ENCODE measurements around the gene SLC35E3.
"Not testable (repeated sequence)": the region's sequence is repeated elsewhere in the genome, so short reads cannot be mapped to it uniquely, and the experiment has no call there.

The SLC35E3 gene

DNA sequence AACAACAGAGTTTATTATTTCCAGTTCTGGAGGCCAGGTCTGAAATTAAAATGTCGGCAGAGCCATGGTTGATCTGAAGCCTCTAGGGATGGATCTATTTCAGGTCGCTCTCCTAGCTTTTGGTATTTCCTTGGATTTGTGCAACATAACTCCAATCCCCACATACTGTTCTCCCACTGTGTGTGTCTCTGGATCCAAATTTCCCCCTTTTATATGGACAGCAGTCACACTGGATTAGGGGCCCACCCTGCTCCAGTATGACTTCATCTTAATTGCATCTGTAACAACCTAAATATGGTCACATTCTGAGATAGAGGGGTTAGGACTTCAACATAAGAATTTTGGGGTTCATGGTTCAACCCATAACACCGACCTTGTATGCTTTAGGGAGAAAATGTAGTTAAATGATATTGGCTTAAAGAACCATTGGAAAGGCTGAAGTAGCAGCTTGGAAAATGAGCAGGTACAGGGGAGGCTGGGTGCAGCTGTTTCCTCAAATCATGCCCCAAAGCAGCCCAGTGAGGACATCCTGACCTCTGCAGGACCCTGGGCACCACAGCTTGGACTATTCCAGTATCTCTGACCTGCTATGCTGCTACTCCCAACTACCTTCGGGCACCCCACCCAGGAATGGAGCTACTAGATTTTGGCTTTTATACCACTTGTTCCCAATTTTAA lies 48.1 kb downstream of the SLC35E3 start:
- no peaks in the 10 kb centered on the region for H3K36me3 ChIP-seq (ENCODE audit: insufficient read depth, low read length)
- no peak overlapping the region for H2AFZ ChIP-seq (ENCODE audit: low read length, unreplicated experiment)
- H3K27ac ChIP-seq (ENCODE audit: low read depth, low read length): no peak overlapping the region

DNA sequence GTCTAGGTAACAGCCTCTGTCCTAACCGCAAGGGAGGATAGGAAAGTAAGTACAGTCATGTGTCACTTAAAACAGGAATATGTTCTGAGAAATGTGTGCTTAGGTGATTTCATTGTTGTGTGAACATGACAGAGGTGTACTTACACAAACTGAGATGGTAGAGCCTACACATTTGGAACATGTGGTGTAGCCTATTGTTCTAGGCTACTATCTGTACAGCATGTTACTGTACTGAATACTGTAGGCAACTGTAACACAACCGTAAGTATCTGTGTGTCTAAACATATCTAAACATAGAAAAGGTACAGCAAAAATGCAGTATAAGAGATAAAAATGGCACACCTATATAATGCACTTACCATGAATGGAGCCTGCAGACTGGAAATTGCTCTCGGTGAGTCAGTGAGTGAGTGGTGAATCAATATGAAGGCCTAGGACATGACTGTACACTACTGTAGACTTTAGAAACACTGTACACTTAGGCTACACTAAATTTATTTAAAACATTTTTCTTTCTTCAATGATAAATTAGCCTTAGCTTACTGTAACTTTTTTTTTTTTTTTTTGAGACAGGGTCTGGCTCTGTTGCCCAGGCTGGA lies 48.8 kb downstream of the SLC35E3 start:
- Histone ChIP-seq H3K4me1 (ENCODE audit: control insufficient read depth, insufficient read depth, low read length, unreplicated experiment) (peaks cover 10% of the 10 kb centered on the region), H3K79me2 (ENCODE audit: control insufficient read depth, insufficient read depth, low read length, unreplicated experiment) (no peaks in the 10 kb centered on the region), H3K27ac (ENCODE audit: low read depth, low read length) (peak overlapping the region; percentile 29), H3K4me3 (ENCODE audit: low read depth, low read length) (no peak overlapping the region), H3K36me3 (ENCODE audit: insufficient read depth, low read length) (no peaks in the 10 kb centered on the region), H3K27me3 (ENCODE audit: insufficient read depth, low read length) (no peaks in the 10 kb centered on the region), H2AFZ (ENCODE audit: low read length, unreplicated experiment) (no peak overlapping the region)

More for the DNA sequence above, 48.1 kb downstream of the SLC35E3 start:
- Histone ChIP-seq H3K4me3 (ENCODE audit: low read depth, low read length) (no peak overlapping the region), H3K4me1 (ENCODE audit: control insufficient read depth, insufficient read depth, low read length, unreplicated experiment) (peaks cover 13% of the 10 kb centered on the region), H3K27me3 (ENCODE audit: insufficient read depth, low read length) (no peaks in the 10 kb centered on the region), H3K79me2 (ENCODE audit: control insufficient read depth, insufficient read depth, low read length, unreplicated experiment) (no peaks in the 10 kb centered on the region)

DNA sequence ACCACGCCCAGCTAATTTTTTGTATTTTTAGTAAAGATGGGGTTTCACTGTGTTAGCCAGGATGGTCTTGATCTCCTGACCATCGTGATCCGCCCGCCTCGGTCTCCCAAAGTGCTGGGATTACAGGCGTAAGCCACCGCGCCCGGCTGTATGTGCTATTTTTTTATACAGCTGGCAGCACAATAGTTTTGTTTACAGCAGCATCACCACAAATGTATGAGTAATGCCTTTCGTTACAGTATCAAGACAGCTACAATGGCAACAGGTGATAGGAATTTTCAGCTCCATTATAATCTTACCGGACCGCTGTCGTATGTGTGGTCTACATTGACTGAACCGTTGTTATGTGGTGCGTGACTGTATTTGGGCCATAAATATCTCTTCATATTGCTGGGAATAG lies 50.4 kb downstream of the SLC35E3 start:
- H3K79me2 ChIP-seq (ENCODE audit: control insufficient read depth, insufficient read depth, low read length, unreplicated experiment): no peaks in the 10 kb centered on the region
- H3K4me3 ChIP-seq (ENCODE audit: low read depth, low read length): no peak overlapping the region
- peaks cover 6% of the 10 kb centered on the region for H3K4me1 ChIP-seq (ENCODE audit: control insufficient read depth, insufficient read depth, low read length, unreplicated experiment)
- no peak overlapping the region for H3K27ac ChIP-seq (ENCODE audit: low read depth, low read length)
- H3K27me3 ChIP-seq (ENCODE audit: insufficient read depth, low read length): no peaks in the 10 kb centered on the region
- H2AFZ ChIP-seq (ENCODE audit: low read length, unreplicated experiment): no peak overlapping the region
- no peaks in the 10 kb centered on the region for H3K36me3 ChIP-seq (ENCODE audit: insufficient read depth, low read length)

DNA sequence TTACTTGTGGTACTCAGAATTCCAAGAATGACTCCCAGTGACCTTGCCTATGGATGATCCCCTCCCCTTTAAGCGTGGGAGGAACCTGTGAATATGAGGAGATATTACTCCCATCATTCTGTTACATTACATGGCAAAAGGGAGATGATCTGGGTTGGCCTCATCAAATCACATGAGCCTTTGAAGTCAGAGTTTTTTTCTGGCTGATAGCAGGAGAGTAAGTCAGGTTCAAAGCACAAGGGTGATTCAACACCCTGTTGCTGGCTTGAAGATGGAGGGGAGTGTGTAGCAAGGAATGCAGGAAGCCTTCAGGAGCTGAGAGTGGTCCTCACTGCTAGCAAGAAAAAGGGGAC lies 52.9 kb downstream of the SLC35E3 start:
- no peaks in the 10 kb centered on the region for H3K79me2 ChIP-seq (ENCODE audit: control insufficient read depth, insufficient read depth, low read length, unreplicated experiment)
- no peaks in the 10 kb centered on the region for H3K36me3 ChIP-seq (ENCODE audit: insufficient read depth, low read length)
- H2AFZ ChIP-seq (ENCODE audit: low read length, unreplicated experiment): no peak overlapping the region
- H3K4me3 ChIP-seq (ENCODE audit: low read depth, low read length): no peak overlapping the region
- no peaks in the 10 kb centered on the region for H3K27me3 ChIP-seq (ENCODE audit: insufficient read depth, low read length)
- no peak overlapping the region for H3K27ac ChIP-seq (ENCODE audit: low read depth, low read length)
- H3K4me1 ChIP-seq (ENCODE audit: control insufficient read depth, insufficient read depth, low read length, unreplicated experiment): peaks cover 11% of the 10 kb centered on the region

DNA sequence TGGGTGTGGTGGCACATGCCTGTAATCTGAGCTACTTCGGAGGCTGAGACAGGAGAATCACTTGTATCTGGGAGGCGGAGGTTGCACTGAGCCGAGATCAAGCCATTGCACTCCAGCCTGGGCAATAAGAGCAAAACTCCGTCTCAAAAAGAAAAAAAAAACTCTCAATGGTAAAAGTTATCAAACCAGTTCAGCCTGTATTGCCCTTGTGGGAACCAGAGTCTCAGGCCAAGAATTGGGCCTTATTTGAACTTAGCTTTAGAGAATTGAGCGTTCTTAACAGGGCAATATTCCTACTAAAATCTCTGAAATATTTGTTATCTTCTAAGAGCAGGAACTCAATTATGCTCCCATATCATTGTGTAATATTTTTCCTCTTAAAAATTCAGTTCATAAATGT lies 54.3 kb downstream of the SLC35E3 start:
- Histone ChIP-seq H3K36me3 (ENCODE audit: insufficient read depth, low read length) (no peaks in the 10 kb centered on the region), H3K27ac (ENCODE audit: low read depth, low read length) (no peak overlapping the region), H3K4me1 (ENCODE audit: control insufficient read depth, insufficient read depth, low read length, unreplicated experiment) (peaks cover 4% of the 10 kb centered on the region), H3K79me2 (ENCODE audit: control insufficient read depth, insufficient read depth, low read length, unreplicated experiment) (no peaks in the 10 kb centered on the region), H3K4me3 (ENCODE audit: low read depth, low read length) (no peak overlapping the region), H2AFZ (ENCODE audit: low read length, unreplicated experiment) (no peak overlapping the region), H3K27me3 (ENCODE audit: insufficient read depth, low read length) (no peaks in the 10 kb centered on the region)

DNA sequence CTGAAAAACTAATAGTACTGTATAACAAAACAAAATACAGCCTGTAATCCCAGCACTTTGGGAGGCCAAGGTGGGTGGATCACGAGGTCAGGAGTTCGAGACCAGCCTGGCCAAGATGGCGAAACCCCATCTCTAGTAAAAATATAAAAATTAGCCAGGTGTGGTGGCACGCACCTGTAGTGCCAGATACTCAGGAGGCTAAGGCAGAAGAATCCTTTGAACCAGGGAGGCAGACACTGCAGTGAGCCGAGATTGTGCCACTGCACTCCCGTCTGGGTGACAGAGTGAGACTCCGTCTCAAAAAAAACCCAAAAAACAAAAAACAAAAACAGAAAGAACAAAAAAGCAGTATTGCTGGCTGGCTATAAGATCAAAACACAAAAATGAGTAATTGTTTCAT lies 55.1 kb downstream of the SLC35E3 start:
- not testable (repeated sequence) for H3K4me3 ChIP-seq (ENCODE audit: low read depth, low read length); H3K27ac ChIP-seq (ENCODE audit: low read depth, low read length); H3K36me3 ChIP-seq (ENCODE audit: insufficient read depth, low read length); H3K4me1 ChIP-seq (ENCODE audit: control insufficient read depth, insufficient read depth, low read length, unreplicated experiment); H2AFZ ChIP-seq (ENCODE audit: low read length, unreplicated experiment); H3K79me2 ChIP-seq (ENCODE audit: control insufficient read depth, insufficient read depth, low read length, unreplicated experiment); H3K27me3 ChIP-seq (ENCODE audit: insufficient read depth, low read length)

DNA sequence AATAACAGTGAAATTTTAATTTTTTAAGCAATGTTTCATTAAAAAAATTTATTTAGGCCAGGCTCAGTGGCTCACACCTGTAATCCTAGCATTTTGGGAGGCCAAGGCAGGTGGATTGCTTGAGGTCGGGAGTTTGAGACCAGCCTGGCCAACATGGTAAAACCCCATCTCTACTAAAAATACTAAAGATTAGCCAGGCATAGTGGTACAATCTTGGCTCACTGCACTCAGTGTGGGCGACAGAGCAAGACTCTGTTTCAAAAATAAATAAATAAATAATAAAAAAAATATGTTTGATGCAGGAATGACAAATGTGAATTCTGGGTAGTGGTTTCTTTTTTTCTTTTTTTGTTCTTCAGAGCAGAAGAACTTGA lies 56.4 kb downstream of the SLC35E3 start:
- H3K27ac ChIP-seq (ENCODE audit: low read depth, low read length): peak overlapping the region; percentile 22
- not testable (repeated sequence) for H2AFZ ChIP-seq (ENCODE audit: low read length, unreplicated experiment); H3K36me3 ChIP-seq (ENCODE audit: insufficient read depth, low read length); H3K4me3 ChIP-seq (ENCODE audit: low read depth, low read length); H3K4me1 ChIP-seq (ENCODE audit: control insufficient read depth, insufficient read depth, low read length, unreplicated experiment); H3K79me2 ChIP-seq (ENCODE audit: control insufficient read depth, insufficient read depth, low read length, unreplicated experiment); H3K27me3 ChIP-seq (ENCODE audit: insufficient read depth, low read length)

DNA sequence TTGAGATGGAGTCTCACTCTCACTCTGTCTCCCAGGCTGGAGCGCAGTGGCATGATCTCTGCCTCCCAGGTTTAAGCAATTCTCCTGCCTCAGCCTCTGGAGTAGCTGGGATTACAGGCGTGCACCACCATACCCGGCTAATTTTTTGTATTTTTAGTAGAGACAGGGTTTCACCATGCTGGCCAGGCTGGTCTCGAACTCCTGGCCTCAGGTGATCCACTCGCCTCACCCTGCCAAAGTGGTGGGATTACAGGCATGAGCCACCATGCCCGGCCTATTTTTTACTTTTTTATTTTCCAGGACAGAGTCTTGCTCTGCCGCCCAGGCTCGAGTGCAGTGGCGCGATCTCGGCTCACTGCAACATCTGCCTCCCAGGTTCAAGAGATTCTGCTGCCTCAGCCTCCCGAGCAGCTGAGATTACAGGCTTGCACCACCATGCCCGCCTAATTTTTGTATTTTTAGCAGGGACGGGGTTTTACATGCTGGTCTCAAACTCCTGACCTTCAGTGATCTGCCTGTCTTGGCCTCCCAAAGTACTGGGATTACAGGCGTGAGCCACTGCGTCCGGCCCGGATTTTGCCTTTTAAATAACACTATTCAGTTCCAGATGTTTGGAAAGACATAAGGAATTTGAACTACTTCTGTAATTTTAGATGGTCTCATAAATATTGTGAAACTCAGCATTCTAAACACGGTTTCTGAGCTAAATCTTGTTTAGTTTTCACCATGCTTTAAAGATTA lies 57.1 kb downstream of the SLC35E3 start:
- H3K4me1 ChIP-seq (ENCODE audit: control insufficient read depth, insufficient read depth, low read length, unreplicated experiment); H3K79me2 ChIP-seq (ENCODE audit: control insufficient read depth, insufficient read depth, low read length, unreplicated experiment); H3K27me3 ChIP-seq (ENCODE audit: insufficient read depth, low read length); H2AFZ ChIP-seq (ENCODE audit: low read length, unreplicated experiment); H3K27ac ChIP-seq (ENCODE audit: low read depth, low read length); H3K4me3 ChIP-seq (ENCODE audit: low read depth, low read length); H3K36me3 ChIP-seq (ENCODE audit: insufficient read depth, low read length): not testable (repeated sequence)

DNA sequence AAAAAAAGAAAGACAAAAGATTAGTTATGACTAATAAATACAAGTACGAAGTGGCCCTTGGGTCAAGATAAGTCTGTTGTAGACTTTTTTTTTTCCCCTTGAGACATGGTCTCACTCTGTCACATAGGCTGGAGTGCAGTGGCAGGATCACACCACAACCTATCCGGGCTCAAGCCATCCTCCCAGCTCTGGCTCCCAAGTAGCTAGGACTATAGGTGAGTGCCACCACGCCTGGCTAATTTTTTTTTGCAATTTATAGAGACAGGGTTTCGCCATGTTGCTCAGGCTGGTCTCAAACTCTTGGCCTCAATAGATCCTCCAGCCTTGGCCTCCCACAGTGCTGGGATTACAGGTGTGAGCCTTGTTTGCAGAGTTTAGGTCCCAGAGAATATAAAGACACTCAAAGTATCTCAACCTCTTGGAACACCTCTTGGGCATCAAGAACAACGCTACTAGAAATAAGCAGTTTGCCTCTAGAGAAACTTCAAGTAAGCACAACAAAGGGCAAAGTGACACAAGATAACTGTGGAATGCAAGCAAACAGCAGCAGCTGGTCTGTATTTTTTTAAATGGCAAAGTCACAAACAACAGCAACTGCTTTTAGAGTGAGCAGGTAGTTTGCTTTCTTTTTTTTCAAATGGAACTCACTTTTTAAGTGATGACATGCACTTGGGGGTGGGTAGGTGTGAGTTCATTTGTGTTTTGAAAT lies 58.1 kb downstream of the SLC35E3 start:
- peaks cover 10% of the 10 kb centered on the region for H3K79me2 ChIP-seq (ENCODE audit: control insufficient read depth, insufficient read depth, low read length, unreplicated experiment)
- H3K27ac ChIP-seq (ENCODE audit: low read depth, low read length): no peak overlapping the region
- H2AFZ ChIP-seq (ENCODE audit: low read length, unreplicated experiment): no peak overlapping the region
- peaks cover 1% of the 10 kb centered on the region; the same call in 1 of the 2 replicates for H3K36me3 ChIP-seq (ENCODE audit: insufficient read depth, low read length)
- no peaks in the 10 kb centered on the region for H3K27me3 ChIP-seq (ENCODE audit: insufficient read depth, low read length)
- no peak overlapping the region for H3K4me3 ChIP-seq (ENCODE audit: low read depth, low read length)
- peaks cover 4% of the 10 kb centered on the region for H3K4me1 ChIP-seq (ENCODE audit: control insufficient read depth, insufficient read depth, low read length, unreplicated experiment)

DNA sequence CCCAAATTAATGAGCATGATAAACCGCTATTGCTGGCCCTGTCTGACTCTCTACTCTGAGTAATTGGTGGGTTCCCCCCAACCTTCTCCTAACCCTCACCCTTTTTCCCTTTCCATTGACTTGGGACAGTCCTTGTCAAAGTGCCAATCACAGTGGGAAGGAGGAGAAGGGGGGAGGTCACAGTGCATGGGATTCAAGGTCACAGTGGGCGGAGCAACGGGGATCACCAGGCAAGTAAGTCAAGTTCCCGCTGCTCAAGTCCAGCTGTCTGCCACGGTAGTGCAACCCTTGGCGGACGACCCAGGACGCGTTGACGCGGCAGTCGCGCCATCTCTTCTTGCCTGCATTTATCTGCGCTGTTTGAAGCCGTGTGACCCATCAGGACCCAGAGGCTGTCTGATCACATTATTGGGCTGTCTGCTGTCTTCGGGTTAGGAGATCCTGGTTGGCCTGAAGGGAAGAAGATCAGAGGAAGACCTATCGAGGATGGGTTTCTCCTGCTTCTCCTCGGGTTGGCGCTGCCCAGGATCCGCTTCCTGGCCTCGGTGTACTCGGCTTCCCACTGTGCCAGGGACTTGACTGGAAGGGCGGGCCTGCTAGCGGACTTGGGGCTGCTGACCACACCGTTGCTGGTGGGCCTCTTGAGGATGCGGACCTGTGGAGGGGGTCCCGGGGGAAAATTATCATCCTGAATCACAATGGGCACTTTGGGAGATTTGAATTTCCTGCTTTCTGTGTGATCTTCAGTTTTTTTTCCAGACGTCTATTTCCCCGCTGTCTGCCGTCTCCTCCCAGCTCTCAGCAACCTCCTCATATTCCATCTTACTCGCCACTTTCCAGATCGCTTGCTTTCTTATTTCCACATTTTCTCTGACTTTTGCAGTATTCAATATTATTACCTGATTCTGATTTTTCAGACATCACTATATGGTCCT lies 58.9 kb downstream of the SLC35E3 start:
- Histone ChIP-seq H3K36me3 (ENCODE audit: insufficient read depth, low read length) (peaks cover 9% of the 10 kb centered on the region), H3K4me1 (ENCODE audit: control insufficient read depth, insufficient read depth, low read length, unreplicated experiment) (peaks cover 4% of the 10 kb centered on the region), H3K27me3 (ENCODE audit: insufficient read depth, low read length) (no peaks in the 10 kb centered on the region), H3K27ac (ENCODE audit: low read depth, low read length) (no peak overlapping the region), H3K4me3 (ENCODE audit: low read depth, low read length) (no peak overlapping the region), H2AFZ (ENCODE audit: low read length, unreplicated experiment) (no peak overlapping the region), H3K79me2 (ENCODE audit: control insufficient read depth, insufficient read depth, low read length, unreplicated experiment) (peaks cover 18% of the 10 kb centered on the region)

All from ACC112 (cell line).